ENCODE measurements around the gene PCK2.

DNA sequence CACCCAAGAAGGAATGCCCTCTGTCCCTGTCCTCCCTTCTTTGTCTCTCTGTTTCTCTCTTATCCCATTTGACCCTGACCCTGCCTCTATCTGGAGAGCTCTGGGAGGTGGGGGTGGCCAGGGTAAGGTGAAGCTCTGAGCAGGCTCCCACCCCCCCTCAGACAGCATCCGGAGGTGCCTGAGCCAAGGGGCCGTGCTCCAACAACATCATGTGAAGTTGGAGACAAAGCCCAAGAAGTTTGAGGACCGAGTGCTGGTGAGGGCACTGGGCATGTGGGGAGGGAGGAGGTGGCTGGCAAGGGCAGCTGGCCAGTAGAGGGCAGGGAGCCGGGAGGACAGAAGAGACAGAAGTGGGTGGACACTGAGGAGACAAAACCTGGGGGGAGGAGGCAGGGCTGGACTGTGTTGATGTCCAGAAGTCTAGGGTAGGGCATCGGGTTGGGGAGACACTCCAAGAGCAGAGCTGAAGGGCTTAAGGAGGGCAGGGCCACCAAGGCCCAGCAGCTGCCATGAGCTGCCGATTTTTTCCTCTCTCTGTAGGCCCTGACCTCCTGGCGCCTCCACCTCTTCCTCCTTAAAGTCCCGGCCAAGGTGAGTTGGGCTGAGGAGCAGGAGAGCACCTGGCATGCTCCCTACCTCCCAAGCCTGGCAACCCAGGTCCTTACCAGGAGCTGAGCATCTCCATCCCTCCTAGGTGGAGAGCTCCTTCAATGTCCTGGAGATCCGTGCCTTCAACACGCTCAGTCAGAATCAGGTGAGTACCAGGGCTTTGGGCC lies 40.4 kb upstream of the PCK2 start:
- TF ChIP-seq GTF2F1 (IDR thresholded peaks at IDR 0.05; ENCODE audit: low read length) (no peak), POLR2A (IDR thresholded peaks at IDR 0.05; ENCODE audit: insufficient read depth in 1 of 2, low read depth in 2 of 2, low read length in 2 of 2) (no peak), ZNF33A (CRISPR knock-in tag; IDR thresholded peaks at IDR 0.05; ENCODE audit: borderline replicate concordance) (no peak), ZNF766 (CRISPR knock-in tag; IDR thresholded peaks at IDR 0.05; ENCODE audit: borderline replicate concordance) (no peak), YY1 (IDR thresholded peaks at IDR 0.05; ENCODE audit: insufficient read depth, insufficient replicate concordance, low read depth, low read length) (no peak), EP300 (IDR thresholded peaks at IDR 0.05; ENCODE audit: low read depth in 2 of 2, low read length in 2 of 2) (no peak), EP300 (CRISPR knock-in tag; IDR thresholded peaks at IDR 0.05; ENCODE audit: borderline replicate concordance) (no peak), CBX2 (IDR thresholded peaks at IDR 0.05; ENCODE audit: low read depth, low read length) (no peak), CBX2 (CRISPR knock-in tag; IDR thresholded peaks at IDR 0.05; ENCODE audit: low read depth) (no peak), REL (CRISPR knock-in tag; conservative IDR thresholded peaks at IDR 0.05) (no peak), MAZ (IDR thresholded peaks at IDR 0.05; ENCODE audit: borderline replicate concordance, low read depth, low read length) (no peak), MAZ (CRISPR knock-in tag; IDR thresholded peaks at IDR 0.05; ENCODE audit: low read depth) (no peak), ZNF468 (CRISPR knock-in tag; IDR thresholded peaks at IDR 0.05) (no peak)
- TF ChIP-seq, protein P1, sequence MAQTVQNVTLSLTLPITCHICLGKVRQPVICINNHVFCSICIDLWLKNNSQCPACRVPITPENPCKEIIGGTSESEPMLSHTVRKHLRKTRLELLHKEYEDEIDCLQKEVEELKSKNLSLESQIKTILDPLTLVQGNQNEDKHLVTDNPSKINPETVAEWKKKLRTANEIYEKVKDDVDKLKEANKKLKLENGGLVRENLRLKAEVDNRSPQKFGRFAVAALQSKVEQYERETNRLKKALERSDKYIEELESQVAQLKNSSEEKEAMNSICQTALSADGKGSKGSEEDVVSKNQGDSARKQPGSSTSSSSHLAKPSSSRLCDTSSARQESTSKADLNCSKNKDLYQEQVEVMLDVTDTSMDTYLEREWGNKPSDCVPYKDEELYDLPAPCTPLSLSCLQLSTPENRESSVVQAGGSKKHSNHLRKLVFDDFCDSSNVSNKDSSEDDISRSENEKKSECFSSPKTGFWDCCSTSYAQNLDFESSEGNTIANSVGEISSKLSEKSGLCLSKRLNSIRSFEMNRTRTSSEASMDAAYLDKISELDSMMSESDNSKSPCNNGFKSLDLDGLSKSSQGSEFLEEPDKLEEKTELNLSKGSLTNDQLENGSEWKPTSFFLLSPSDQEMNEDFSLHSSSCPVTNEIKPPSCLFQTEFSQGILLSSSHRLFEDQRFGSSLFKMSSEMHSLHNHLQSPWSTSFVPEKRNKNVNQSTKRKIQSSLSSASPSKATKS (CRISPR knock-in tag; IDR thresholded peaks at IDR 0.05), result no peak
- TF ChIP-seq, protein P2, sequence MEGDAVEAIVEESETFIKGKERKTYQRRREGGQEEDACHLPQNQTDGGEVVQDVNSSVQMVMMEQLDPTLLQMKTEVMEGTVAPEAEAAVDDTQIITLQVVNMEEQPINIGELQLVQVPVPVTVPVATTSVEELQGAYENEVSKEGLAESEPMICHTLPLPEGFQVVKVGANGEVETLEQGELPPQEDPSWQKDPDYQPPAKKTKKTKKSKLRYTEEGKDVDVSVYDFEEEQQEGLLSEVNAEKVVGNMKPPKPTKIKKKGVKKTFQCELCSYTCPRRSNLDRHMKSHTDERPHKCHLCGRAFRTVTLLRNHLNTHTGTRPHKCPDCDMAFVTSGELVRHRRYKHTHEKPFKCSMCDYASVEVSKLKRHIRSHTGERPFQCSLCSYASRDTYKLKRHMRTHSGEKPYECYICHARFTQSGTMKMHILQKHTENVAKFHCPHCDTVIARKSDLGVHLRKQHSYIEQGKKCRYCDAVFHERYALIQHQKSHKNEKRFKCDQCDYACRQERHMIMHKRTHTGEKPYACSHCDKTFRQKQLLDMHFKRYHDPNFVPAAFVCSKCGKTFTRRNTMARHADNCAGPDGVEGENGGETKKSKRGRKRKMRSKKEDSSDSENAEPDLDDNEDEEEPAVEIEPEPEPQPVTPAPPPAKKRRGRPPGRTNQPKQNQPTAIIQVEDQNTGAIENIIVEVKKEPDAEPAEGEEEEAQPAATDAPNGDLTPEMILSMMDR (CRISPR knock-in tag; IDR thresholded peaks at IDR 0.05), result peak; percentile 28
- TF ChIP-seq, protein P3, sequence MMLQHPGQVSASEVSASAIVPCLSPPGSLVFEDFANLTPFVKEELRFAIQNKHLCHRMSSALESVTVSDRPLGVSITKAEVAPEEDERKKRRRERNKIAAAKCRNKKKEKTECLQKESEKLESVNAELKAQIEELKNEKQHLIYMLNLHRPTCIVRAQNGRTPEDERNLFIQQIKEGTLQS (CRISPR knock-in tag; IDR thresholded peaks at IDR 0.05), result no peak
- TF ChIP-seq, protein P4, sequence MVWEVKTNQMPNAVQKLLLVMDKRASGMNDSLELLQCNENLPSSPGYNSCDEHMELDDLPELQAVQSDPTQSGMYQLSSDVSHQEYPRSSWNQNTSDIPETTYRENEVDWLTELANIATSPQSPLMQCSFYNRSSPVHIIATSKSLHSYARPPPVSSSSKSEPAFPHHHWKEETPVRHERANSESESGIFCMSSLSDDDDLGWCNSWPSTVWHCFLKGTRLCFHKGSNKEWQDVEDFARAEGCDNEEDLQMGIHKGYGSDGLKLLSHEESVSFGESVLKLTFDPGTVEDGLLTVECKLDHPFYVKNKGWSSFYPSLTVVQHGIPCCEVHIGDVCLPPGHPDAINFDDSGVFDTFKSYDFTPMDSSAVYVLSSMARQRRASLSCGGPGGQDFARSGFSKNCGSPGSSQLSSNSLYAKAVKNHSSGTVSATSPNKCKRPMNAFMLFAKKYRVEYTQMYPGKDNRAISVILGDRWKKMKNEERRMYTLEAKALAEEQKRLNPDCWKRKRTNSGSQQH (CRISPR knock-in tag; IDR thresholded peaks at IDR 0.05; ENCODE audit: low read depth), result no peak
